GM18517 (cell line): Measurements from ENCODE around the gene COL10A1.

Experiments
- ATAC-seq: cut with Tn5 transposase; IDR thresholded peaks from one replicate; pipeline ENCODE4 v1.9.1; 2021; ENCODE audit warnings: mild to moderate bottlenecking, moderate library complexity; ENCODE audit not compliant: unreplicated experiment

The COL10A1 gene

DNA sequence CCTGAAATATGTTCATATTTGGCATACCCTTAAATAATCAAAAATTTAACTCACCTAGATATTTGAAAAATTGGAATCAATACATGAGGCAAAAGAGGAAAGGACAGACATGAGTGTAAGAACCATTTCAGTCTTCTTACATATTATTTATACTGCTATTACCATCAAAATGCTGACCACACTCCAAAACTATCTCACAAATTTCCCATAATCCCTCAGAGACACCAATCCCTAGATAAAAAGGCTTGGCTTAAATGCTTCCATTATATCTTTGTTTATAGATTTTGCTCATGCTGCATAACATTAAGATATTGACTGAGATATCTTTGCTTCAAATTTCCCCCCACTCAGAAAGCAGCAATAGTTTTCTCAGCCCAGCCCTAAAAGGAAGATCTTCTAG, 37.0 kb downstream of the COL10A1 start:
- no peak for ATAC-seq

DNA sequence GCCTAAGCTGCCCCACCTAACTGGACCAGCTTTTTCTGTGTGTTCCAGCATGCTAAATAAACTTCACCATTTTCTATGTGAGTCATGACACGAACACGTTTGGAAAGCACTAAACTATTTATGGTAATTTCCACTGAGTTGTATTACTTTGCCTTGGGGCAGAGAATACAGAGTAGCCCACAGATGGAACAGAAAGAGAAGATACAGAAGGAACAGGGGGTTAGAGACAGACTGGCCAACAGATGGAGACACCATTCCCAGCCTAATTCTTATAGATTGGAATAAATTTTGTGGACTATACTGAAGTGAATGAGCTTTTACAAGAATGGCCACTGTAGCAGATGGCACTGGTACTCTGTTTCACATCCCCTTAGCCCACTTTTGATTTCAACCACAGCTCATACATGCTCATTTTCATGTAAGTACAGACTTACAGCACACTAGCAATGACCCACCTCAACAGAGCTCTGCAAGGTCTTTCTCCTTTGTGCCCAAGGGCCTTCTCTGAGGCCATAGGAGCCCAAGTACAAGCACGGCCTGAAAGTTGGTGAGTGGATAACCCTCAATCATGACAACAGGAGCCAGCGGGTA, 38.4 kb downstream of the COL10A1 start:
- peak; percentile 98 for ATAC-seq

DNA sequence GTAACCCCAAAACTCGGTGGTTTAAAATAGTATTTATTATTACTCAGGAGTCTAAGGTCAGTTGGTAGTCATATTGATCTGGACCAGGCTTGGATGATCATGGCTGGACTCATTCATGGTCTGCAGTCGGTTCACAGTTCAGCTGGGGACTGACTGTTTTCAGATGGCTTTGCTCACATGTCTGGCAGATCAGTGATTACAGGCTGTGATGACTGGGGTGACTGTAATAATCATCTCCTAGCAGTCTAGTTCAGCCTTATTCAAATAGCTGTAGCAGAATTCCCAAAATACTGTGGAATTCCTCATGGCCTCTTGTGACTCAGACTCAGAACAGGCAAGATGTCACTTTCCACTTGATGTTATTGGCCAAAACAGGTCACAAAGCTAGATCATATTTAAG, 41.6 kb downstream of the COL10A1 start:
- no peak for ATAC-seq

DNA sequence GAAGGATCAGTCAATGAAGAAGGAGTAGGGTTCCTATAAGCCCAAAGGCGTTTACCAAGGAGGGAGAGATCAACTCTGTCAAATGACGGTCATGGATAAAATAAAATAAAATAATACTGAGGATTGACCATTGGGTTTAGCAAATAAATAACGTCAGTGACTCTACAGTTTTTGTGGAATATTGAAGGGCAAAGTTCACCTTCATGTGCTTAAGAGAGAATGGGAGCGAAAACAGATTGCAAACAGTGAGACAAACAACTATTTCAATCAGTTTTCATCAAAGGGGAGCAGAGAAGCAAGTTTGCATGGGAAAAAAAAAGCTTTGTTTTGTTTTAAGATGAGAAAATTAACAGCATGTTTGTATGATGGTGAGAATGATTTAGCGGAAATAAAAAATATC, 42.9 kb downstream of the COL10A1 start:
- ATAC-seq, result no peak

DNA sequence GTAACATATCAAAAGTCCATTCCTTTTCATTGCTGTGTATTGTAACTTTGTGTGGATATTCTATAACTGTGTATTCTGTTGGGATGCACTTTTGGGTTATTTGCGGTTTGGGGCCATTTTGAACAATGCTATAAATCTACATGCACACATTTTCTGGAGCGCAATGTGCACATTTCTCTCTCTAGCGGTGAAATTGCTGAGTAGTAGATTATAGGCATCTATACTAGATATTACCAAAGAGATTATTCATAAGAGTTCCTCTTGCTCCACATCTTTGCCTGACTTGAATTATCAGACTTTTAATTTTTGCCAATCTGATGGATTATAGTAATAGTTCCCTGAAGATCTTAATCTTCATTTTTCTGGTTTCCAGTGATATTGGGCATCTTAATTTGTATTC, 47.0 kb downstream of the COL10A1 start:
- ATAC-seq, result no peak

DNA sequence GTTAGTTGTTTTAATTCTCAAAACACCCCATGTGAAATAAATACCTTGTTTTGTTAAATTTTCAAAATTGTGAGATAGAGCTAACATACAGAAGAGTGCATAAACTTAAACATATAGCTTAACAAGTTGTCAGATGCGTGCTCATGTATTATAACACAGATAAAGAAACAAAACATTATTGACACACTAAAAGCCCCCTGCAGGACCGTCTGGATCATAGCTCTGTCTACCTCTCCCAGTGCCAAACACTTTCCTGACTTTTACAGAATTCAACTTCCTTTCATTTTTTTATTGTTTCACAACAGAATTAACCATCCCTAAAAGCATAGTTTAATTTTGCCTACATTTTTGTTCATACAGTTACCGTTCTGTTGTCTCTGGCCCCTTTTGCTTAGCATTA, 47.4 kb downstream of the COL10A1 start:
- ATAC-seq, result no peak

DNA sequence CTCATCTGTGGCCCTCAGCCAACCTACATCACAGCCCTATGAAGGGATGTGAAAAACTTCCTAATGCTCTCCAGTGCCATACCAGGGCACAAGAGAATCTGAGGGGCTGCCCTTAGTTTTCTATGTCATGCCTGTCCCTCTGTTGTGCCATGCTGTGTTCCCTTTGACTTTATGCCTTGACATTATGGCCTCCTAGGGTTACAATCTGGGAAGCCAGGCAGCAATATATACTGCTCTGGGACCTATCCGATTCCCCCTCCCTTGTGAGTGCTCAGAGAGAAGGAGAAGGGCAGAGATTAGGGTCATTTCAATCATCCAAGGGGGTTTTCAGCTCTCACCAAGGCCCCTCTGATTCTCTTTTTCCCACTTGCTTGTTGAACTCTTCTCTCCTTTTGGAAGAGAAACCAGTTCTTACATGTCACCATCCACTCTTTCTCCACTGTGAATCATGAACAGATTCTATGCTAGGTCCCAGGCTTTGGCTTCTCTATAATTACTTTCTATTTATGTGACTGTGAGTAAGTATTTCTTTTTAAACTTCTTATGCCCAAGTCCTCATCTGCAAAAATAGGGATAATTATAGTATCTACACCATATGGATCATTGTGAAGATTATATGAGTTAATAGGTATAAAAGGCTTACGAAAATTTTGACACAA, 51.1 kb downstream of the COL10A1 start:
- ATAC-seq, result no peak

DNA sequence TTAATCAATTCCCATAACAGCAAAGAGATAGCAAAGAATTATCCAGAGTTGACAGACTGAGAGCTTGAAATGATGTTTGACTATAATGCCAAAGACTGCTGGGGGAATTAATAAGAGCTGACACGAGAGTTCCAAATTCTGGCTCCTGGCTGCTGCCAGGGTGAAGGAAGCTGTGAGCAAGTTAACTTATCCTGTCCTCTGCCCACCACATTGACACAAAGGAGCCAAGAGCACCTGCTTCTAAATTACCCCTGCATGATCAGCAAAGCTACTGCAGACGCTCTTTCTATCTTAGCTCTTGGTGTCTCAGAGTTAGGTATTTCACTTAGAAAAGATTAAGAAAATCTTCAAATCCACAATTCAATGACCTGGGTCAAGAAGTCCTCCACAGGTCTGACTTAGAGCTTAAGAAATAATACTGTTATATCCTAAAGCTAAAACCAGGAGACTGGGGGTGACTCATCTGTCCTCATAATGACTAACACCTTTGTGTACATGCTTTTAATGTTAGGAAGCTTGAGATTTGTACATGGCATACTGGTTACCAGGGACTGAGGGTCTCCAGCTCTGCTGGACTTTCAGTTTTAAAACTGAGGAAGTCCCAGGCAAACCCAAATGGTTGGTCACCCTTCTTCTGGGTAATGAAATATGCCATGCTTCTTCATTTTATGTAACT, 52.0 kb downstream of the COL10A1 start:
- no peak for ATAC-seq

DNA sequence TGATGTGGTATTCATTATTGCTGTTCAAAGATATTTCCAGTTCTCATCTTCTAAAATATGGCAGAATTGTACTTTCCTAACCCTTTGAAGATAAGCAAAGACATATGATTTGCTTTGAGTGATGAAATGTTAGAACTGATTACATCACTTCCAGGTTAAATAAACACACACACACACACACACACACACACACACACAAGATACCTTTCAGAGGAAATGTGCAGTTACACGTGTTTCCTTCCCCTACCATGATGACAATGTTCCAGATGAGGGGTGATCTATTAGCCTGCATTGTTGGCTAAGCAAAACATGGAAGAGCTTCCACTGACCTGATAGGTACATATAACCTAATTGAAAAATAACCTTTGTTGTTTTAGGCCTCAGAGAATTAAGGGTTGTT, 53.6 kb downstream of the COL10A1 start:
- ATAC-seq, result no peak

DNA sequence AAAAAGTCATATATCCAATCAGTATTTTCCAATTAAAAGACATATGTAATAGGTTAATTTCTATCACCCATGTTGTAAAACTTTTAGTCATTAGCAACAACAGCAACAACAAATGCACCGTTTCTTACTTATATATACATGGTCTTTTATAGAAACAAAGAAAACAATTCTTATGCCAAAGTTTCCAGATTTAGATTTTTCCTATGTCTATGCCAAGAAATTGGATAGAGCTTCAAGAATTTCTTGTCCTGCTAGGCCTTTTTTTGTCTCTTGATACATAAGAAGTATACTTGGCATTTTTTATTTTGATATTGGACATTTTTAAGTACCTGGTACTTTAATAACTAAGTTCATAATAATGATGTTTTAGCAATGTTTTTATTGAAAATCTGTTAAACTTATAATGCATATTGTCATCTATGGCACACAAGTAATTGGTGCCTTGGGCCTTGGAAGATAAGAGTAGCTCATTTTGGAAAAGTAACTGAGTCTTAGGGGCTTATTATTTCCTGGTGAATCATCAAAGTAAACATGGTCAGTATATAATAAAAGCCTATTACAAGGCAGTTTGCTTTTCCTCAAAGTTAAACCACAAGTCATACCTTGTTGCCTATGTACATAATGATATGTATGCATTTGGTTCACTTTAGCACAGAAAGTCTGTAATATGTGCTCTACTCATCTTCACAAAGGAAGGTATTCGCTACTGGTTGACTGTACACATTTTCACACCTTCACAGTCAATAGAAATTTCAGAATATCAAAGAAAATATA, 55.1 kb downstream of the COL10A1 start:
- ATAC-seq, result no peak

DNA sequence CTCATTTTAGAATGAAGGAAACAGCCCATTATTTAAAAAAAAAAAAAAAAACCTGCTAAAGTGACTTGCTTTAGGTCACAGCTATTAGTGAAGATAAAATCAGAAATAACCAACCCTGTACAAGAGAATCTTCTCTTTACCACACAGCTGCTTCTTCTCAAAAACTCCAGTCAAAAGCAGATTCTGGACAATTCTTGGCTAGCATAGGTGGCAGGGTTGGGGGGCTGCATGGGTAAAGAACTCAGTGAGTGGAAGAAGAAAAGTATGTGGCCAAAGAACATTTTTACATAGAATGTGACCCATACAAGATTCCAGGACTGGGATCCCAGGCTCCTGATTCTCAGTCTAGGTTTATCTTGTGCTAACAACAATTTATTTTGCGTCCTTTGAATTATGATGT, 55.8 kb downstream of the COL10A1 start:
- no peak for ATAC-seq
